ENCODE data around the gene CENPF.
"Not testable (repeated sequence)": the region's sequence is repeated elsewhere in the genome, so short reads cannot be mapped to it uniquely, and the experiment has no call there.

The CENPF gene

GRCh38 chr1:214584805-214585766 lies 17.9 kb upstream of the CENPF start:
- DNase-seq (ENCODE audit: low read depth in 2 of 2) = no peak

- DNase-seq (ENCODE audit: low read depth in 2 of 2) = no peak
Observed at GRCh38 chr1:214586621-214587020, 16.4 kb upstream of the CENPF start.

- DNase-seq (ENCODE audit: low read depth in 2 of 2) = no peak
Observed at GRCh38 chr1:214587165-214587564, 15.8 kb upstream of the CENPF start.

- DNase-seq (ENCODE audit: low read depth in 2 of 2) = no peak
Observed at GRCh38 chr1:214588963-214589597, 13.9 kb upstream of the CENPF start.

- DNase-seq (ENCODE audit: low read depth in 2 of 2) = no peak
Observed at GRCh38 chr1:214590696-214591095, 12.3 kb upstream of the CENPF start.

- not testable (repeated sequence) for DNase-seq (ENCODE audit: low read depth in 2 of 2)
Observed at GRCh38 chr1:214591918-214592317, 11.1 kb upstream of the CENPF start.

- DNase-seq (ENCODE audit: low read depth in 2 of 2) = no peak
Observed at GRCh38 chr1:214593158-214593557, 9.8 kb upstream of the CENPF start.

GRCh38 chr1:214603819-214604252 lies 841 bp downstream of the CENPF start:
- DNase-seq (ENCODE audit: low read depth in 2 of 2) = no peak

- no peak for DNase-seq (ENCODE audit: low read depth in 2 of 2)
Observed at GRCh38 chr1:214604523-214604922, 1.5 kb downstream of the CENPF start.

GRCh38 chr1:214605484-214605883 lies 2.5 kb downstream of the CENPF start:
- DNase-seq (ENCODE audit: low read depth in 2 of 2) = not testable (repeated sequence)

- DNase-seq (ENCODE audit: low read depth in 2 of 2) = not testable (repeated sequence)
Observed at GRCh38 chr1:214605933-214606925, 3.2 kb downstream of the CENPF start.

- not testable (repeated sequence) for DNase-seq (ENCODE audit: low read depth in 2 of 2)
Observed at GRCh38 chr1:214607492-214608215, 4.7 kb downstream of the CENPF start.

- DNase-seq (ENCODE audit: low read depth in 2 of 2) = not testable (repeated sequence)
Observed at GRCh38 chr1:214608216-214608783, 5.3 kb downstream of the CENPF start.

- DNase-seq (ENCODE audit: low read depth in 2 of 2) = not testable (repeated sequence)
Observed at GRCh38 chr1:214608817-214609216, 5.8 kb downstream of the CENPF start.

- DNase-seq (ENCODE audit: low read depth in 2 of 2) = no peak
Observed at GRCh38 chr1:214609692-214610091, 6.7 kb downstream of the CENPF start.

- not testable (repeated sequence) for DNase-seq (ENCODE audit: low read depth in 2 of 2)
Observed at GRCh38 chr1:214610136-214610535, 7.1 kb downstream of the CENPF start.

GRCh38 chr1:214615109-214615508 lies 12.1 kb downstream of the CENPF start:
- DNase-seq (ENCODE audit: low read depth in 2 of 2) = no peak

- DNase-seq (ENCODE audit: low read depth in 2 of 2) = no peak
Observed at GRCh38 chr1:214615871-214616270, 12.9 kb downstream of the CENPF start.

- no peak for DNase-seq (ENCODE audit: low read depth in 2 of 2)
Observed at GRCh38 chr1:214617246-214617645, 14.3 kb downstream of the CENPF start.

GRCh38 chr1:214617843-214618242 lies 14.8 kb downstream of the CENPF start:
- no peak for DNase-seq (ENCODE audit: low read depth in 2 of 2)

- no peak for DNase-seq (ENCODE audit: low read depth in 2 of 2)
Observed at GRCh38 chr1:214621236-214621635, 18.2 kb downstream of the CENPF start.

Data from stimulated activated CD4-positive, alpha-beta T cell treated with anti-CD3 and anti-CD28 coated beads, Interleukin-1b, Interleukin-23, amount 100 ng/mL, for 1 hour (primary cell).